Forelimb muscle (tissue), 1 donor: ENCODE data around the gene TMEM190. TPM values are rescaled to one million over a fixed set of nuclear protein-coding genes. Genes with fewer than 3 reads are reported as not detected.

Experiments used
- DNase-seq: peaks from one replicate; pipeline ENCODE4 v3.0.0-alpha.2; 2013; ENCODE audit warnings: low read depth
- polyA plus RNA-seq: library from polyadenylated mRNA; unstranded; fragments of 120-200 nt; gene quantifications from one replicate; pipeline ENCODE4 v1.2.1, GENCODE V29; 2013; ENCODE audit not compliant: insufficient read length

TMEM190 gene
- polyA plus RNA-seq, 1 donor: not detected

- DNase-seq: no peak
Measured at GRCh38 chr19:55370305-55370988, 6.2 kb upstream of the TMEM190 start, which contains the start of gene IL11. Gene IL11, minus strand, starts transcription at chr19:55370463. Its CDS starts 153 bp downstream, at chr19:55370310.

DNA sequence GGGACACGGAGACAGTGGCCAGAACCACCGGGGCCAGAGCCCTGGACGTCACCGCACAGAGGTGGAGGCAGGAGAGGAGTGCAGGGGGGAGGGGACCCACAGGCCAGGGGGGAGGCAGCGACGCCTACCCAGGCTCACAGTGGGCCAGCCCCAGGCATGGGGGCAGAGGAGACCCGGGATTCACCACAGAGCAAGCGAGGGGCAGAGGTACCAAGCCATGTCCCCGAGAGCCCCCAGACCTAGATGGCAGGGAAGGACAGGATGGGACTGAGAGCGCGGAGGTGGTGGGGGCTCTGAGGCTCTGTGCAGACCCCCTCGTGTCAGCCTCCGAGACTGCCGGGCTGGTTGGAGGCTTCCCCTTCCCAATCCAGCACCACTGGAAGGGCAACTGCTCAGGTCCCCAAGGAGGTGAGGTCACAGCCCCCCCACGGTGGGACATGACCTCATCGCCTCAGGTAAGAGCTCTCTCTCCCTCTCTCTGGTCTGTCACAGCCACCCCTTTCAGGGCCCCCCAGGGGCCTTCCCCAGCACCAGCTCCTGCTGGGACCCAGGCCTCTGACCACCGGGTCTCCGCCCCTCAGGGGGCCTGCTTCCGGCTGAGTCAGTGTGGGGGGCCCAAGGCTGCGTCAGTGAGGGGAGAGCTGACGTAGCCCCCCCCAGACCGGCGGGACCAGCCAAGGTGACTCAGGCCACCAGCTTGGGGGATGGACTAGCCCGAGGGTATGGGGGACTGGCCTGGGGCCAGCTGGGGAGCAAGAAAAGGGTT is 4.1 kb upstream of the TMEM190 start:
- DNase-seq: no peak

GRCh38 chr19:55373306-55373992 is 3.2 kb upstream of the TMEM190 start:
- DNase-seq: no peak

GRCh38 chr19:55373993-55374757 is 2.5 kb upstream of the TMEM190 start:
- no peak for DNase-seq

GRCh38 chr19:55377356-55378131 is 918 bp downstream of the TMEM190 start:
- DNase-seq: no peak

GRCh38 chr19:55379174-55379573 is 2.5 kb downstream of the TMEM190 start:
- DNase-seq: no peak

DNA sequence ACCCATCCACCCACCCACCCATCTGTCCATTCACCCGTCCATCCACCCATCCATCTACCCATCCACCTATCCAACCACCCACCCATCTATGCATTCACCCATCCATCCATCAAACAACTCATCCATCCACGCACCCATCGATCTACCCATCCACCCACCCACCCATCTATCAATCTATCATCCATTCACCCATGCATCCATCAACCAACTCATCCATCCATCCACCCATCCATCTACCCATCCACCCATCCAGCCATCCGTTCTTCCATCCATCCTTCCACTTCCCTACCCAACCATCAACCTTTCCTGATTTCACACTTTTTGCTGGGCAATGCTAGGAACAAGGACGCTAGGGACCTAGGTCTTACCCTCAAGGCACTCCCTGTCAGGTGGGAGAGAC is 5.4 kb downstream of the TMEM190 start:
- DNase-seq: no peak

DNA sequence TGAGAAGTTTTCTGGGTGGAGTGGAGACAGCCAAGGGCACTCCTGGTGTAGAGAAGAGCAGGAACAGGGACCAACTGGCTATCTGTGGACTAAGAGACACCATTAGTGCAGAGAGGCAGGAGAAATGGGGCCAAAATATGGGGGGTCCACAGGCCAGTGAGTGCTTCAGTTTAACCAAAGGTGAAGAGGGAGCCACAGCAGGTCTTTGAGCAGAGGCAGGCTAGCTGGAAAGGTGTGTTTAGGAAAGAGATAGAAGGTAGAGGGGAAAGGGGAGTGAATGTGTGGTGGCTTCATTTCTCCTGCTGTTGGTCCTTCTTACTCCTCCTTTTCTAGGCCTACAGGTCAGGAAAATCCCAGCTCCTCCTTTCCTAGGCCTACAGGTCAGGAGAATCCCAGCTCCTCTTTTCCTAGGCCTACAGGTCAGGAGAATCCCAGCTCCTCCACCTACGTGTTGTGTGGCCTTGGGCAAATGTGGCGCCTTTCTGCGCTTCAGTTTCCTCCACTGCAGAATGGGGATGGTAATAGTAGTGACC is 6.0 kb downstream of the TMEM190 start:
- no peak for DNase-seq

GRCh38 chr19:55383279-55384130 is 6.9 kb downstream of the TMEM190 start:
- DNase-seq: no peak

- DNase-seq: no peak
Measured at GRCh38 chr19:55384131-55384919, 7.7 kb downstream of the TMEM190 start, which contains the start of gene TMEM238. Gene TMEM238, minus strand, starts transcription at chr19:55384292. Its CDS starts 33 bp downstream, at chr19:55384259.

GRCh38 chr19:55384920-55385723 is 8.5 kb downstream of the TMEM190 start:
- DNase-seq: peak; percentile 94

DNA sequence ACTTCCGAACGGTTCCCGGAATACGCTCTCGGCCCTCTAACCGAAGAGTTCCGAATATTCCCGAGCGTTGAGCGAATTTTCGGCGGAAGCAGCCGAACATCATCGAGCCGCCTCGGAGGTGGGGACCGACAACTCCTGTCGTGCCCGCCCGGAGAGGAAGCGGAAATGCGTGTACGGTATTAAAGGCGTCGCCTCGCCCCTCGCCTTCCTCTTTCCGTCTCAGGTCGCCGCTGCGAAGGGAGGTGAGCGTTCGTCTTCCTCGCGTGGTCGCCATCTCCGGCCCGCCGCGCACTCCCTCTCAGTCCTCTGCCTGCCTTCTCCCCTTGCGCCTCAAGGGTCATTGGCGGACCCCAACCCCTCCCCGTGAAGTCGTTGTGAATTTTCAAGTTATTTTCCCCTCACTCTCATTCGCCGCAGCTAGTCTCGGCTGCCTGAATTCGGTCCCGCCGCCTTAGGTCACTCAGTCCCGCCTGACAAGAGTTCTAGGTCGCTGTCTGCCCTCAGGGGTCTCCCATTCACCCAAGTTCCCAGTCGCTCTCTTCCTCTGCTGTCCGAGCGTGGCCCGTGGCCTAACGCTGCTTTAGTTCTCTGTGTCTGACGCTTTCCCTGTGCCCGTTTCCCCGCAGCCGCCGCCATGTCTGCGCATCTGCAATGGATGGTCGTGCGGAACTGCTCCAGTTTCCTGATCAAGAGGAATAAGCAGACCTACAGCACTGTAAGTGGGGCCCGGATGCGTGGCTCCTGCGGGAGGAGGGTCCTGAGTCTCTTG is 9.3 kb downstream of the TMEM190 start, which contains the start of gene RPL28:
RPL28 (plus strand) TSS at position 209 of the 769 bp plus-strand sequence; CDS start at position 635, 426 bp downstream.
- DNase-seq: peak; percentile 98

DNA sequence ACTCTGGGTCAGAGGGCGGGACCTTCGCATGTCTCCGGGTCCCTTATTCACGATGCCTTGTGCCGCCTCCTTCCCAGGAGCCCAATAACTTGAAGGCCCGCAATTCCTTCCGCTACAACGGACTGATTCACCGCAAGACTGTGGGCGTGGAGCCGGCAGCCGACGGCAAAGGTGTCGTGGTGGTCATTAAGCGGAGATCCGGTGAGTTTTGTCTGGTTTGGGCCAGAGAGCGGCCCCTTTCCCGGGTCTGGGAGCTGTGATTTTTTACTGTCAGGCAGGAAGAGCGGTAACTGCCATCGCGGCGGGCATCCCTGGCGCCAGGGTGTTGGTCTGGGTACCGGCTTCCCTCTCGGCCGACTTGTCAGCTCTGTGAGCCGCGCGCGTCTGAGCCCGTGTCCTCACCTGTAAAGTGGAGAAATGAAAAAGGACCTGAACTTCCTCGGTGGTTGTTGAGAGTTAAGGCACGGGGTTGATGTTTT is 9.9 kb downstream of the TMEM190 start:
- no peak for DNase-seq

- no peak for DNase-seq
Measured at GRCh38 chr19:55387736-55388497, 11.3 kb downstream of the TMEM190 start.

GRCh38 chr19:55389386-55390317 is 13.0 kb downstream of the TMEM190 start:
- no peak for DNase-seq
